HepG2 (cell line): ENCODE data around the gene HDAC4. TPM values are rescaled to one million over a fixed set of nuclear protein-coding genes. Genes with fewer than 3 reads are reported as not detected.

Experiments
- ATAC-seq: fragments of 200-7000 bp; cut with Tn5 transposase; 3 replicates; pipeline ENCODE4 v1.9.1; 2020; ENCODE audit warnings: mild to moderate bottlenecking, moderate library complexity
- BruUV-seq: library from RNA; stranded (reverse); fragments of 400-500 nt; replicated peaks from 2 replicates; lab custom pipeline; 2021; lab: Mats Ljungman, UMichigan
- CTCF ChIA-PET: fragments of 300-600 bp; formaldehyde crosslinking; extraction: SDS; loops from one replicate; lab custom pipeline; 2021; ENCODE audit warnings: low total read pairs, inconsistent platforms, low intra/inter-chr PET ratio; lab: Yijun Ruan, JAX
- POLR2A ChIA-PET: fragments of 350-600 bp; sonication (Branson Sonifier 250); formaldehyde crosslinking; loops from one replicate; lab custom pipeline; 2020; ENCODE audit warnings: antibody characterized with exemption, inconsistent platforms; lab: Yijun Ruan, JAX
- DNase-seq: peaks from one replicate; pipeline ENCODE4 v3.0.0-alpha.2; 2015; ENCODE audit warnings: low spot score
- FAIRE-seq: peaks from 3 replicates; lab custom pipeline; 2011; peaks lifted over from hg19 to GRCh38; lab: Jason Lieb, UNC
- H2AFZ ChIP-seq: one replicate; pipeline ENCODE4 v1.6.1; 2011; ENCODE audit warnings: low read length, inconsistent platforms
- H3K27ac ChIP-seq: fragments of 300-600 bp; 3 replicates; pipeline ENCODE4 v1.8.0; 2011; ENCODE audit warnings: mixed run types, mild to moderate bottlenecking, mixed read lengths, low read length, inconsistent platforms; ENCODE audit not compliant: insufficient read depth; ENCODE audit errors: extremely low read length
- H3K27me3 ChIP-seq, 2 experiments: fragments of 200-600 bp in 1 of 2; 2 replicates in 1 of 2; 3 replicates in 1 of 2; pipeline versions ENCODE4 v1.6.0 to v1.8.0; 2011; ENCODE audit warnings: low read length in 2 of 2, mild to moderate bottlenecking in 2 of 2, moderate library complexity in 2 of 2, inconsistent platforms in 1 of 2; ENCODE audit not compliant: insufficient read depth in 2 of 2, control insufficient read depth in 1 of 2
- H3K36me3 ChIP-seq, 2 experiments: fragments of 200-600 bp in 1 of 2; replicated peaks in 1 of 2; 2 replicates in 1 of 2; 3 replicates in 1 of 2; pipeline versions ENCODE4 v1.5.1 to v1.8.0; 2011; ENCODE audit warnings: low read length in 2 of 2, inconsistent platforms in 1 of 2; ENCODE audit not compliant: insufficient read depth in 2 of 2, control insufficient read depth in 1 of 2
- H3K4me1 ChIP-seq: 2 replicates; pipeline ENCODE4 v1.5.1; 2012; ENCODE audit warnings: low read length, inconsistent platforms; ENCODE audit not compliant: insufficient read depth
- H3K4me2 ChIP-seq: 2 replicates; pipeline ENCODE4 v1.6.0; 2011; ENCODE audit warnings: low read depth, low read length, inconsistent platforms
- H3K4me3 ChIP-seq, 3 experiments: fragments of 200-600 bp in 1 of 3; sonication (generic), shearing (Covaris generic) in 1 of 3; replicated peaks in 1 of 3; 2 replicates each; pipeline ENCODE4 v1.5.1; 2011 to 2016; ENCODE audit warnings: low read length in 3 of 3, inconsistent platforms in 2 of 3, low read depth in 2 of 3, mild to moderate bottlenecking in 2 of 3, control low read depth in 1 of 3, mixed read lengths in 1 of 3; ENCODE audit not compliant: insufficient read depth in 1 of 3
- H3K79me2 ChIP-seq: one replicate; pipeline ENCODE4 v1.6.1; 2011; ENCODE audit warnings: low read length, inconsistent platforms; ENCODE audit not compliant: insufficient read depth
- H3K9ac ChIP-seq: 2 replicates; pipeline ENCODE4 v1.6.0; 2011; ENCODE audit warnings: mild to moderate bottlenecking, low read depth, low read length, inconsistent platforms; ENCODE audit not compliant: insufficient read depth
- H3K9me3 ChIP-seq: 2 replicates; pipeline ENCODE4 v1.5.1; 2012; ENCODE audit warnings: mild to moderate bottlenecking, low read length
- H4K20me1 ChIP-seq: 2 replicates; pipeline ENCODE4 v1.6.0; 2011; ENCODE audit warnings: inconsistent platforms, mild to moderate bottlenecking, low read length, moderate library complexity; ENCODE audit not compliant: insufficient read depth
- ATRX ChIP-seq: sonication (generic); formaldehyde crosslinking; IDR thresholded peaks from 2 replicates; pipeline ENCODE4 v1.4.0; 2020; ENCODE audit warnings: missing genetic modification reagents, borderline replicate concordance
- DPF2 ChIP-seq: sonication (generic); formaldehyde crosslinking; IDR thresholded peaks from 2 replicates; pipeline ENCODE4 v1.4.0; 2020; ENCODE audit warnings: mild to moderate bottlenecking, low read depth, missing genetic modification reagents, borderline replicate concordance
- GATAD2A ChIP-seq: IDR thresholded peaks from 2 replicates; pipeline ENCODE4 v1.6.1; 2016
- HNF4A ChIP-seq: sonication (generic); formaldehyde crosslinking; IDR thresholded peaks from 2 replicates; pipeline ENCODE4 v1.4.0; 2020; ENCODE audit warnings: missing genetic modification reagents
- KDM5B ChIP-seq: sonication (generic); formaldehyde crosslinking; IDR thresholded peaks from 2 replicates; pipeline ENCODE4 v1.4.0; 2020; ENCODE audit warnings: missing genetic modification reagents, mild to moderate bottlenecking, borderline replicate concordance
- MAF1 ChIP-seq: sonication (generic); formaldehyde crosslinking; IDR thresholded peaks from 2 replicates; pipeline ENCODE4 v1.5.0; 2020; ENCODE audit warnings: missing genetic modification reagents, borderline replicate concordance
- MLLT10 ChIP-seq: sonication (generic); formaldehyde crosslinking; IDR thresholded peaks from 2 replicates; pipeline ENCODE4 v1.4.0; 2020; ENCODE audit warnings: missing genetic modification reagents
- NCOA1 ChIP-seq: sonication (generic); formaldehyde crosslinking; IDR thresholded peaks from 2 replicates; pipeline ENCODE4 v1.9.0; 2021; ENCODE audit warnings: missing genetic modification reagents
- NONO ChIP-seq, 2 experiments: fragments of 450-650 bp in 1 of 2; sonication (generic) in 1 of 2; formaldehyde crosslinking in 1 of 2; IDR thresholded peaks in 1 of 2; conservative IDR thresholded peaks in 1 of 2; 2 replicates each; pipeline versions ENCODE4 v1.6.1 to v1.8.0; 2017 to 2022; ENCODE audit warnings: mild to moderate bottlenecking in 1 of 2, missing genetic modification reagents in 1 of 2, moderate library complexity in 1 of 2
- RNF2 ChIP-seq: fragments of 450-650 bp; conservative IDR thresholded peaks from 2 replicates; pipeline ENCODE4 v1.6.1; 2016; ENCODE audit warnings: low read depth
- TEAD3 ChIP-seq: optimal IDR thresholded peaks from 2 replicates; pipeline ENCODE3; 2016; ENCODE audit warnings: borderline replicate concordance
- TRIM22 ChIP-seq: fragments of 450-650 bp; IDR thresholded peaks from 2 replicates; pipeline ENCODE4 v1.6.1; 2017
- ZFP36 ChIP-seq: fragments of 150-350 bp; IDR thresholded peaks from 2 replicates; pipeline ENCODE4 v1.6.1; 2018; ENCODE audit warnings: borderline replicate concordance, low read length, low read depth; ENCODE audit not compliant: partially characterized antibody
- ZNF570 ChIP-seq: sonication (generic); formaldehyde crosslinking; IDR thresholded peaks from 2 replicates; pipeline ENCODE4 v1.4.0; 2020; ENCODE audit warnings: mild to moderate bottlenecking, missing genetic modification reagents, borderline replicate concordance
- ZNF646 ChIP-seq: sonication (generic); formaldehyde crosslinking; IDR thresholded peaks from 2 replicates; pipeline ENCODE4 v1.9.0; 2021; ENCODE audit warnings: mild to moderate bottlenecking, missing genetic modification reagents
- WGBS: methylation state at CpG from one replicate; pipeline ENCODE4 v1.1.6; 2017; ENCODE audit warnings: low lambda C conversion rate; 5-methylcytosine and 5-hydroxymethylcytosine counted together
- in situ Hi-C: cut with HindIII; loops from 2 replicates; pipeline ENCODE4 v1.10.0; 2017; ENCODE audit warnings: low pct_unique_long_range_greater_than_20kb; ENCODE audit not compliant: extremely low pct_ligation_motif_present
- intact Hi-C: fragments of 100-400 bp; cut with micrococcal nuclease; formaldehyde crosslinking; loops from one replicate; pipeline ENCODE4 v1.10.0; 2022; ENCODE audit not compliant: unreplicated experiment
- polyA plus RNA-seq, 8 experiments: library from polyadenylated mRNA; depleted of rRNA in 3 of 8; stranded (reverse) in 7 of 8; unstranded in 1 of 8; fragments of >200 nt; fragmentation: Illumina TruSeq in 4 of 8; extraction: Trizol in 4 of 8; gene quantifications; 2 replicates each; pipeline versions ENCODE4 v1.2.1 to v1.2.3, GENCODE V29; 2011 to 2016; ENCODE audit warnings: low read depth in 4 of 8, missing spikeins in 1 of 8, mixed read lengths in 1 of 8; ENCODE audit not compliant: insufficient read depth in 1 of 8
- total RNA-seq, 5 experiments: library from RNA; depleted of rRNA; stranded (reverse); fragments of >200 nt; fragmentation: Illumina TruSeq; extraction: Trizol; gene quantifications; 2 replicates each; pipeline ENCODE4 v1.2.3, GENCODE V29; 2016; ENCODE audit warnings: low read depth in 1 of 5
- TF ChIP-seq, protein P1 (sequence below): sonication (generic); formaldehyde crosslinking; IDR thresholded peaks from 2 replicates; pipeline ENCODE4 v1.5.1; 2020; ENCODE audit warnings: missing genetic modification reagents, mild to moderate bottlenecking, borderline replicate concordance

The HDAC4 gene
- total and polyA plus RNA-seq, 2 of the 13 experiments (the other 11 are each of a cell fraction or from before 2014, with no cell fraction given): 10.1 to 11.5 TPM

DNA sequence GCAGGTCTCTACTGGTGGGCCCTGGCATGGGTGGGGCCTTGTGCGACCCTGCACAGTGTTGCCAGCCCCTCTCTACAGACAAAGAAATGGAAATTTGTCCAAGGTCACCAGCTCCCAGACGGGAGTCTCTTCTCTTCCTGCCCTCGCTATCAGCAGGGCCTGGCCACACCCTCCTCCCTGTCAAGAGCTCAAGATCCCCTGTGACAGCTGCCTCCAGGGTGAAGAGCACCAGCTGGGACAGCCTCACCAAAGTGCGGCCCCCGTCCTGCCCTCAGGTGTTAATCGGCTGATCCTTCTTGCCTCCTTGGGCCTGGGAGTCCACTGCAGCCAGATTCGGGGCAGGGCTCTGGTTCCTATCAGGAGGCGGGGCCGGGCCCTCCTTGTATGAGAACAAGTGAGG, 293.9 kb downstream of the HDAC4 start:
- no peak for TF ChIP-seq GATAD2A (CRISPR knock-in tag)
- TF ChIP-seq ZNF646 (CRISPR knock-in tag): no peak
- no peak for TF ChIP-seq RNF2
- no peak for TF ChIP-seq HNF4A (CRISPR knock-in tag)
- no peak for TF ChIP-seq NONO (IDR thresholded peaks at IDR 0.05)
- TF ChIP-seq NONO (CRISPR knock-in tag; conservative IDR thresholded peaks at IDR 0.05): no peak
- TF ChIP-seq ZNF570 (CRISPR knock-in tag): no peak
- no peak for TF ChIP-seq MAF1
- no peak for TF ChIP-seq ZFP36
- TF ChIP-seq TRIM22: no peak
- no peak for TF ChIP-seq TEAD3
- TF ChIP-seq NCOA1 (CRISPR knock-in tag): no peak
- no peak for TF ChIP-seq KDM5B (CRISPR knock-in tag)
- TF ChIP-seq, protein P1, sequence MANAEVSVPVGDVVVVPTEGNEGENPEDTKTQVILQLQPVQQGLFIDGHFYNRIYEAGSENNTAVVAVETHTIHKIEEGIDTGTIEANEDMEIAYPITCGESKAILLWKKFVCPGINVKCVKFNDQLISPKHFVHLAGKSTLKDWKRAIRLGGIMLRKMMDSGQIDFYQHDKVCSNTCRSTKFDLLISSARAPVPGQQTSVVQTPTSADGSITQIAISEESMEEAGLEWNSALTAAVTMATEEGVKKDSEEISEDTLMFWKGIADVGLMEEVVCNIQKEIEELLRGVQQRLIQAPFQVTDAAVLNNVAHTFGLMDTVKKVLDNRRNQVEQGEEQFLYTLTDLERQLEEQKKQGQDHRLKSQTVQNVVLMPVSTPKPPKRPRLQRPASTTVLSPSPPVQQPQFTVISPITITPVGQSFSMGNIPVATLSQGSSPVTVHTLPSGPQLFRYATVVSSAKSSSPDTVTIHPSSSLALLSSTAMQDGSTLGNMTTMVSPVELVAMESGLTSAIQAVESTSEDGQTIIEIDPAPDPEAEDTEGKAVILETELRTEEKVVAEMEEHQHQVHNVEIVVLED (CRISPR knock-in tag): no peak
- TF ChIP-seq MLLT10 (CRISPR knock-in tag): no peak
- TF ChIP-seq DPF2 (CRISPR knock-in tag): no peak
- TF ChIP-seq ATRX (CRISPR knock-in tag): no peak
- TF ChIP-seq, all 625 proteins: peak for 0
- Histone ChIP-seq H3K4me2 (no peak overlapping the region), H3K9me3 (no peaks in the 10 kb centered on the region), H3K4me1 (no peaks in the 10 kb centered on the region), H3K27me3 (no peaks in the 10 kb centered on the region), H4K20me1 (0 out of 2 replicates have a peak, but pooled peaks cover 3% of the 10 kb centered on the region), H2AFZ (no peak overlapping the region), H3K9ac (no peak overlapping the region), H3K27ac (no peak overlapping the region), H3K79me2 (no peaks in the 10 kb centered on the region), H3K36me3 (peaks cover 23 to 41% of the 10 kb centered on the region in 2 experiments; a peak in 4 of 5 replicates), H3K4me3 (no peak overlapping the region)
- POLR2A ChIA-PET: no interaction called here
- no TSS peak for BruUV-seq
- 93% methylated on average over 9 of the region's 9 CpGs for WGBS
- ATAC-seq: no peak
- in situ Hi-C loops: loop anchor here (5.0 kb wide), 1 partner anchor 70 kb away; no protein-coding TSS in a partner anchor
- intact Hi-C loops: loop anchor here (1.0 to 2.0 kb wide), 2 partner anchors 66 to 72 kb away; no protein-coding TSS in a partner anchor
- no peak for DNase-seq
- CTCF ChIA-PET: interaction anchor here (1.2 to 1.5 kb wide), 2 partner anchors 67 to 72 kb away, joined by 3 to 15 read pairs; no protein-coding TSS in a partner anchor
- FAIRE-seq: no peak
